Skeletal muscle tissue (tissue), 4 donors: Measurements from ENCODE around the gene RBM44. TPM values are rescaled to one million over a fixed set of nuclear protein-coding genes. Genes with fewer than 3 reads are reported as not detected.
A peak's percentile ranks its signal among the peaks of the same experiment; 100 is the strongest.
"Not testable (repeated sequence)": the region's sequence is repeated elsewhere in the genome, so short reads cannot be mapped to it uniquely, and the experiment has no call there.

ENCODE experiments used
- H3K27ac ChIP-seq: one replicate; pipeline ENCODE4 v1.7.0; 2013; ENCODE audit warnings: mild to moderate bottlenecking, low read depth, low read length, inconsistent platforms
- H3K27me3 ChIP-seq, 3 donors: one replicate each; pipeline ENCODE4 v1.7.0; 2013; ENCODE audit warnings: low read length in 3 of 3; ENCODE audit not compliant: control insufficient read depth in 3 of 3, insufficient read depth in 3 of 3
- H3K36me3 ChIP-seq, 3 donors: one replicate each; pipeline ENCODE4 v1.7.0; 2013; ENCODE audit warnings: low read length in 3 of 3; ENCODE audit not compliant: control insufficient read depth in 3 of 3, insufficient read depth in 3 of 3
- H3K4me1 ChIP-seq, 3 donors: one replicate each; pipeline ENCODE4 v1.7.0; 2013; ENCODE audit warnings: low read length in 3 of 3, mild to moderate bottlenecking in 3 of 3; ENCODE audit not compliant: control insufficient read depth in 3 of 3, insufficient read depth in 3 of 3
- H3K4me3 ChIP-seq, 3 donors: one replicate each; pipeline ENCODE4 v1.7.0; 2013; ENCODE audit warnings: low read length in 3 of 3
- H3K9ac ChIP-seq, 3 donors: one replicate each; pipeline ENCODE4 v1.7.0; 2013; ENCODE audit warnings: low read length in 3 of 3, mild to moderate bottlenecking in 3 of 3, moderate library complexity in 2 of 3, low read depth in 1 of 3
- H3K9me3 ChIP-seq, 3 donors: one replicate each; pipeline ENCODE4 v1.7.0; 2013; ENCODE audit warnings: low read length in 3 of 3; ENCODE audit not compliant: control insufficient read depth in 3 of 3
- total RNA-seq: library from RNA; depleted of rRNA; stranded (reverse); fragments of >200 nt; gene quantifications from one replicate; pipeline ENCODE4 v1.2.3, GENCODE V29; 2014
- donor health status: Osteomylitis.

The RBM44 gene
- total RNA-seq, result 2.1 TPM

- no peak within 1 kb of the TSS for H3K27ac ChIP-seq
- no peaks in the 10 kb centered on the region for H3K4me1 ChIP-seq
- H3K36me3 ChIP-seq, result peaks cover 0 to 2% (median 0%) of the 10 kb centered on the region in 3 donors
- no peak within 1 kb of the TSS for H3K9ac ChIP-seq
- no peaks in the 10 kb centered on the region for H3K27me3 ChIP-seq
- no peaks in the 10 kb centered on the region for H3K9me3 ChIP-seq
- H3K4me3 ChIP-seq, result no peak within 1 kb of the TSS
These were observed at the start of gene RBM44 for GRCh38 chr2:237798236-237799059. Gene RBM44 (plus strand): TSS chr2:237798779. CDS start chr2:237813610, 14,831 bp downstream.

GRCh38 chr2:237749002-237749401 lies 49.6 kb upstream of the RBM44 start:
- Histone ChIP-seq H3K27me3 (no peaks in the 10 kb centered on the region), H3K36me3 (peaks cover 45 to 62% (median 58%) of the 10 kb centered on the region in 3 donors), H3K9me3 (no peaks in the 10 kb centered on the region), H3K4me3 (no peak overlapping the region), H3K9ac (no peak overlapping the region), H3K4me1 (peaks cover 8 to 10% (median 9%) of the 10 kb centered on the region in 3 donors), H3K27ac (no peak overlapping the region)

GRCh38 chr2:237749961-237750360 lies 48.6 kb upstream of the RBM44 start:
- Histone ChIP-seq H3K9me3 (no peaks in the 10 kb centered on the region), H3K27ac (no peak overlapping the region), H3K27me3 (no peaks in the 10 kb centered on the region), H3K9ac (no peak overlapping the region), H3K36me3 (peaks cover 51 to 67% (median 64%) of the 10 kb centered on the region in 3 donors), H3K4me1 (peaks cover 0 to 9% (median 5%) of the 10 kb centered on the region in 3 donors), H3K4me3 (no peak overlapping the region)

GRCh38 chr2:237750441-237750840 lies 48.1 kb upstream of the RBM44 start:
- Histone ChIP-seq H3K4me1 (peaks cover 0 to 13% (median 10%) of the 10 kb centered on the region in 3 donors), H3K36me3 (peaks cover 55 to 72% (median 69%) of the 10 kb centered on the region in 3 donors)
- H3K9me3 ChIP-seq, H3K4me3 ChIP-seq, H3K27me3 ChIP-seq, H3K9ac ChIP-seq, H3K27ac ChIP-seq: not testable (repeated sequence)

GRCh38 chr2:237752761-237753165 lies 45.8 kb upstream of the RBM44 start:
- H3K27ac ChIP-seq, result no peak overlapping the region
- H3K4me1 ChIP-seq, result peaks cover 0 to 14% (median 11%) of the 10 kb centered on the region in 3 donors
- no peaks in the 10 kb centered on the region for H3K27me3 ChIP-seq
- no peak overlapping the region for H3K9ac ChIP-seq
- H3K4me3 ChIP-seq, result no peak overlapping the region
- H3K9me3 ChIP-seq, result no peaks in the 10 kb centered on the region
- H3K36me3 ChIP-seq, result peaks cover 62 to 81% (median 76%) of the 10 kb centered on the region in 3 donors

GRCh38 chr2:237754182-237754581 lies 44.4 kb upstream of the RBM44 start:
- H3K27me3 ChIP-seq, result no peaks in the 10 kb centered on the region
- no peak overlapping the region for H3K9ac ChIP-seq
- peaks cover 0 to 14% (median 11%) of the 10 kb centered on the region in 3 donors for H3K4me1 ChIP-seq
- no peak overlapping the region for H3K4me3 ChIP-seq
- peaks cover 61 to 84% (median 75%) of the 10 kb centered on the region in 3 donors for H3K36me3 ChIP-seq
- no peaks in the 10 kb centered on the region for H3K9me3 ChIP-seq
- H3K27ac ChIP-seq, result no peak overlapping the region

GRCh38 chr2:237754626-237755248 lies 43.8 kb upstream of the RBM44 start:
- H3K9me3 ChIP-seq, result no peaks in the 10 kb centered on the region
- H3K27ac ChIP-seq, result no peak overlapping the region
- no peaks in the 10 kb centered on the region for H3K27me3 ChIP-seq
- H3K4me3 ChIP-seq, result no peak overlapping the region
- peaks cover 0 to 14% (median 11%) of the 10 kb centered on the region in 3 donors for H3K4me1 ChIP-seq
- H3K36me3 ChIP-seq, result peaks cover 58 to 84% (median 76%) of the 10 kb centered on the region in 3 donors
- peak overlapping the region in 1 of 3 donors; percentile 41 for H3K9ac ChIP-seq

- no peak overlapping the region for H3K27ac ChIP-seq
- no peak overlapping the region for H3K4me3 ChIP-seq
- no peaks in the 10 kb centered on the region for H3K27me3 ChIP-seq
- H3K36me3 ChIP-seq, result peaks cover 50 to 82% (median 75%) of the 10 kb centered on the region in 3 donors
- H3K4me1 ChIP-seq, result peaks cover 0 to 14% (median 11%) of the 10 kb centered on the region in 3 donors
- H3K9me3 ChIP-seq, result no peaks in the 10 kb centered on the region
- no peak overlapping the region for H3K9ac ChIP-seq
These were observed 41.0 kb upstream of the RBM44 start for GRCh38 chr2:237757616-237758015.

GRCh38 chr2:237758185-237758584 lies 40.4 kb upstream of the RBM44 start:
- Histone ChIP-seq H3K9me3 (no peaks in the 10 kb centered on the region), H3K27ac (no peak overlapping the region), H3K9ac (no peak overlapping the region), H3K27me3 (no peaks in the 10 kb centered on the region), H3K4me3 (no peak overlapping the region), H3K4me1 (peaks cover 0 to 14% (median 11%) of the 10 kb centered on the region in 3 donors), H3K36me3 (peaks cover 51 to 84% (median 76%) of the 10 kb centered on the region in 3 donors)

- H3K9ac ChIP-seq, result no peak overlapping the region
- no peak overlapping the region for H3K27ac ChIP-seq
- no peaks in the 10 kb centered on the region for H3K9me3 ChIP-seq
- H3K36me3 ChIP-seq, result peaks cover 54 to 87% (median 76%) of the 10 kb centered on the region in 3 donors
- no peaks in the 10 kb centered on the region for H3K27me3 ChIP-seq
- H3K4me1 ChIP-seq, result peaks cover 0 to 14% (median 11%) of the 10 kb centered on the region in 3 donors
- H3K4me3 ChIP-seq, result no peak overlapping the region
These were observed 39.4 kb upstream of the RBM44 start for GRCh38 chr2:237759176-237759575.
